Activated T-cell treated with anti-CD3 and anti-CD28 coated beads, Interleukin-2, amount 50 U/mL, for 24 hours (primary cell): Measurements from ENCODE around the gene UROS.

Experiments used
- DNase-seq: peaks from one replicate; pipeline ENCODE4 v3.0.0-alpha.2; 2020
- H3K27ac Mint-ChIP-seq: 2 replicates; pipeline ENCODE4 v1.8.0; 2020; ENCODE audit warnings: mild to moderate bottlenecking, mixed read lengths
- H3K27me3 Mint-ChIP-seq: 2 replicates; pipeline ENCODE4 v1.8.0; 2020; ENCODE audit warnings: mixed read lengths
- H3K36me3 Mint-ChIP-seq: 2 replicates; pipeline ENCODE4 v1.8.0; 2020; ENCODE audit warnings: low read depth, mixed read lengths
- H3K4me1 Mint-ChIP-seq: 2 replicates; pipeline ENCODE4 v1.8.0; 2020; ENCODE audit warnings: low read depth, mixed read lengths
- H3K4me3 Mint-ChIP-seq: 2 replicates; pipeline ENCODE4 v1.8.0; 2020; ENCODE audit warnings: mild to moderate bottlenecking, moderate library complexity, mixed read lengths
- H3K9me3 Mint-ChIP-seq: 2 replicates; pipeline ENCODE4 v1.8.0; 2020; ENCODE audit warnings: mixed read lengths

UROS gene

DNA sequence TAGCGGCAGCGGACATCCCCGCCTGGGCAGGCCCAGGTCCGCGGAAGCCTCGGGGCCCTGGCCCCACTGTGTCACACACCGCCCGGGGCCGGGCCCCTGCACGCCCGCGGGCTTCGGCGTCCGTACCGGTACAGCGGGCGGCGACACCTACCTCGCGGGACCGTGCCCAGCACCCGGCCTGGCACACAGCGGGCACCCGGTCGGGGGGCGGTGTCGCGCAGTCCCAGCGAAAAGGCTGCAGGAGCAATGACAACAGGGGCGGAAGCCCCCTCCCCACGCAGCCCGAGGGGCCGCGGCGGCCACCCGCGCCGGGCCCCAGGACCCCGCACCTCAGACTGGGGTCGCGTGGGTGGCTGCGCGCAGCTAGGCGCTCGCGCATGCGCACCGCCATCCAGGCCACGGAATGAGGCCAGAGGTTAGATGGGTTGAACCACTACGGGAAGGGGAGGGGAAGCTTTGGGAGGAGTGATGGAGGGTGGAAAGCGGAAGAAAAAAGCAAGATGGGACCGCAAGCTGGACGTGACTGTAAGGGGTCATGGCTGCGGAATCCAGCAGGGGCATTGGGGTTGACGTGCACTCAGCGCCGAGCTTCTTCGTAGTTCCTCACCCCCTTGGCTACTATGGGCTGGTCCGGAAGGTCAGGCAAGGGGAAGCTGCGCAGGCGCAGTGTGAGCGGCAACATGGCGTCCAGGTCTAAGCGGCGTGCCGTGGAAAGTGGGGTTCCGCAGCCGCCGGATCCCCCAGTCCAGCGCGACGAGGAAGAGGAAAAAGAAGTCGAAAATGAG is at the start of gene UROS, which contains the start of gene BCCIP:
UROS (minus strand) TSS at position 381 of the 785 bp plus-strand sequence. CDS start 6,759 bp downstream, outside the sequence.
BCCIP (plus strand) TSS at position 669 of the 785 bp plus-strand sequence; CDS start at position 681, 12 bp downstream.
- H3K27me3 Mint-ChIP-seq, result no peaks in the 10 kb centered on the region
- peak; percentile 93 for DNase-seq
- no peaks in the 10 kb centered on the region for H3K9me3 Mint-ChIP-seq
- peak within 1 kb of the TSS; percentile 88 for H3K27ac Mint-ChIP-seq
- H3K4me1 Mint-ChIP-seq, result peaks cover 25% of the 10 kb centered on the region
- no peak within 1 kb of the TSS for H3K4me3 Mint-ChIP-seq
- H3K36me3 Mint-ChIP-seq, result peaks cover 5% of the 10 kb centered on the region

DNA sequence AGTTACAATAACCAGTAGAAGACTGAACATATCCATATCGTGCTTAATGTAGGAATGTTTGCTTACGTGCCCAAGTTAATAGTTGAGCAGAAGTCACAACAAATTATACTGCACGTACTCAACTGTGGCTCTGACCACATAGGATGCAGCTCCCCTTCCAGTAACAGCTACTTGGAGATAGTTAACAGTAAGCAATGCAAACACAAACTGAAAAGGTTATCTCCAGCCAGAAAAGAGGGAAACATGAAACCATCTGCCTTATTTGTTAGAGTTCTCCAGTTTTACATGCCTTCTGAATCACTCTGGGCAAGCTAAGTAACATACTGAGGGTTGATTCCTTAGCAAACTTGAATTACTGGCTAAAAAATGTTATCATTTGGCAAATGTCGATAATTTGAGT is 48.3 kb upstream of the UROS start:
- Mint-ChIP-seq H3K27me3 (no peaks in the 10 kb centered on the region), H3K27ac (no peak overlapping the region), H3K9me3 (peaks cover 5% of the 10 kb centered on the region), H3K4me1 (no peaks in the 10 kb centered on the region), H3K4me3 (no peak overlapping the region), H3K36me3 (peaks cover 24% of the 10 kb centered on the region)
- DNase-seq, result no peak

DNA sequence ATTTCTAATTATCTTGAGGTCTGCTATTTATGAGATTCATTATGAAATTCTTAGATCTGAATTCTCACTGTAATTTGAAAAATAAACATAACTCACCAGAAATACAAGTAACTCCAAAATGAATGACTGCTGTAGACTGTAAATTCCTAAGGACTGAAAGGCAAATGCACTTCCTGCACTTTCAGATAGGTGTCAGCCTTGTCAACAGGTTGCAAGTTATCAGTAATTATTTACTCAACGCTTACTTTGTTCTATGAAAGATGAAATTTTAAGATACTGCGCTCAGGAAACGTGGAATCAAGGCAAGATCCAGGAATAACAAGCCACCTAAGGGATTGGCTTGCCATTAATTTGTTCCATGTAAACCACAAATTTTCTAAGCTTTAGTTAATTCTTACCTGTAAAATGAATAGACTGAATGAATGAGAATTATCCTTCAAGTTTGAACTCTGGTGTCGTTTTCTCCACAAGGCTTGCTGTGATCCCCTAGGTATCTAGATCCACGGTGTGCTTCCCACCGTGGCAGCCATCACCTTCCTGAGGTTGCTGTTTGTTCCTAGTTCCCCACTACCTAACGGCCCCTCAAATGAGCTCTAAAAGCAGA is 45.4 kb upstream of the UROS start:
- DNase-seq, result no peak
- Mint-ChIP-seq H3K36me3 (peaks cover 20% of the 10 kb centered on the region), H3K9me3 (no peaks in the 10 kb centered on the region)

DNA sequence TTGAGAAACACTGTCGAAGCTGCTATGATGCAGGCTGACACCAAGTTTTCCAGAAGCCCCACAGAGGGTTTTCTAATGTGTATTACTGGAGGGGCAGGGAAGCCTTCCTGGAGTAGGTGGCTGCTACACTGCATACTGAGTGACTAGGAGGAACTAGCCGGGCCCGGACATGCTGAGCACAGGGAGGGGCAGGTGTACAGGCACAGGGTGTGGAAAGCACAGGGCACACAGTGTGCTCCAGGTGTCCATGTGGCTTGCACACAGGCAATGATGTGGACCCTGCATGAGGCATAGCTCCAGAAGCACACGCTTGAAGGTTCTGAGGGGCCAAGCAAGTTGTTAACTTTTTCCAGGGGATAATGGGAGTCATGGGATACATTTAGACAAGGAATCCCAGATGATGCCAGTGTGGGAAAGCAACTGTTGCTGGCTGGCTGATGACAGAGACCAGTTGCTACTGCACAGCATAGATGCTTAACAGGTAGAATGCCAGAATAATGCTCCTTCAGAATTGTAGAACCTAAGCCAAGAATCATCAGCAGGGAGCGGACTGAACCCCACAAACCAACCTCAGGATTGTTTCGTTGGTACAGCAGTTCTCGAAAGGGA is 43.5 kb upstream of the UROS start:
- Mint-ChIP-seq H3K4me3 (no peak overlapping the region), H3K9me3 (no peaks in the 10 kb centered on the region), H3K4me1 (no peaks in the 10 kb centered on the region), H3K27me3 (no peaks in the 10 kb centered on the region), H3K27ac (no peak overlapping the region), H3K36me3 (peaks cover 20% of the 10 kb centered on the region)
- no peak for DNase-seq

More for the DNA sequence above, 45.4 kb upstream of the UROS start:
- Mint-ChIP-seq H3K27ac (no peak overlapping the region), H3K4me3 (no peak overlapping the region), H3K4me1 (no peaks in the 10 kb centered on the region), H3K27me3 (no peaks in the 10 kb centered on the region)

DNA sequence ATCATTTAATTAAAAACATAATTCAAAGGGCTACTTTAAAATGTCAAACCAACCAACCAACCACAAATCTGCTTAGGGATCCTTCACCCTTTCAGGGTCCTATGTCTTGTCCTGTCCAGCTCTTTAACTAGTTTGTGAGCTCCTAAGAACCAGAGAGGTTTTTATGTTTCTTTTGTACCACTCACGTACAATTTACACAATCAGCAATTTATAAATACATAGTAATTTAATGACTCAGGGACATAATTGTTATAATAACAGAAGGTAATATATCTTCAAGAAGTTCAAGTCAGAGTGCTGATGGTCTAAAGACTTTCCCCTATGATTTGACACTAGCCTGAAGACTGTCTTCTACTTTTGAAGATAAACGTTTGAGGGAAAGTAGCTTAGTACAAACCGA is 42.1 kb upstream of the UROS start:
- Mint-ChIP-seq H3K4me3 (no peak overlapping the region), H3K4me1 (no peaks in the 10 kb centered on the region), H3K27me3 (no peaks in the 10 kb centered on the region), H3K27ac (no peak overlapping the region), H3K9me3 (no peaks in the 10 kb centered on the region), H3K36me3 (peaks cover 20% of the 10 kb centered on the region)
- no peak for DNase-seq

DNA sequence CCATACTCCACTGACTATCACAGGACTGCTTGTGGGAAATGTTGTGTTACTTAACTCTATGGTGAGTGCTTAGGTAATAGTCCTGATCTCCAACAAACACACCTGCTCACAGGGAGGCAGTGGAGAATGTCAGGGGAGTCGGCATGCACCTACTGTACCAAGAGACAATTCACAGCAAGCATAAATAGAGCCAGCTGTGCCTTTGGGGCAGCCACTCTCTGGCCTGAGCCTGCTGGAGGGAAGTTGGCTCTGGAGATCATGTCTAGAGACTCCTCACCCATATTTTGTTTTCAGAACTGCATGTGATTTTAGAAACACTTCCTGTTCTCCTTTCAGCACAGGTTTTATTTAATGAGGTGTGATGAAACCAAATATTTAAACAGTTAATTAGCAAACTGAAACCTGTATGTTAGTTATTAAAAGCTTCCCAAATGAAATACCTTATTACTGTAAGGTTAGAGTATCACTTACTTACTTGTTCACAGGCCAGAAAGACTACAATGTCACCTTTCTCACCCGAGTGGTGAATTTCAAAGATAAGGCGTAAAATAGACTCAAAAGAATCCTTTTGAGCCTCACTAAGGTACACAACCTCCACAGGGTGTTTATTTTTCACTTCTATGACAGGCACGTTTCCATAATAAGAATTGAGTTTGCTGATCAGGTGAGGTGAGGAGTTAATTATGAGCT is 36.2 kb upstream of the UROS start:
- Mint-ChIP-seq H3K4me1 (no peaks in the 10 kb centered on the region), H3K27me3 (no peaks in the 10 kb centered on the region), H3K36me3 (peaks cover 24% of the 10 kb centered on the region), H3K27ac (peak overlapping the region; percentile 23), H3K9me3 (no peaks in the 10 kb centered on the region), H3K4me3 (no peak overlapping the region)
- DNase-seq, result no peak

DNA sequence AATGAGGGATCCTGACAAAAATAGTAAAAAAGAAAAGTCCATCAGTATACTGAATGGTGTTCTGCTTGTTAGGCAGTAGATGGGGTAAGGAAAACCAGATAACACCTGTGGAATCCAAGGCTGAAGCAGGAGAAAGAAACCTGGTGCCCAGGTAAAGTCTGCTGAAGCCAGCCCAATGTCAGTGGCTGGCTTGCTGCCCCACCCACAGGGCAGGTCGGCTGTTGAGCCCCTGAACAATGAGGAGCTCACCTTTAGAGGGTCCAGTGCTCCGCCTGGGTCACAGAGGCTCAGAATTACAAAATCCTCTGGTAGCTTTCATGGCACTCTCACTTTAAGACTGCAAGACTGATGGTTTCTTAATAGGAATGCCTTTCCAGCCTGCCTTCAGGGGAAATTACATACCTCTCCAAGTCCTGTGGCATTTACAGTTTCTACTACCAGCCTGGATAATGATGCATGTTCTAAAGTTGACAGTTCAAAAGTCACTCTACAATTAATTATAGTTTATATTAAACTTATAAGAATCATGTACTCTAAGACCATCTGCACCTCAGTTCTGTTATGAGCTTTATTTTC is 34.2 kb upstream of the UROS start:
- Mint-ChIP-seq H3K36me3 (peaks cover 36% of the 10 kb centered on the region), H3K27ac (no peak overlapping the region), H3K27me3 (no peaks in the 10 kb centered on the region), H3K4me3 (no peak overlapping the region), H3K4me1 (no peaks in the 10 kb centered on the region), H3K9me3 (no peaks in the 10 kb centered on the region)
- no peak for DNase-seq

DNA sequence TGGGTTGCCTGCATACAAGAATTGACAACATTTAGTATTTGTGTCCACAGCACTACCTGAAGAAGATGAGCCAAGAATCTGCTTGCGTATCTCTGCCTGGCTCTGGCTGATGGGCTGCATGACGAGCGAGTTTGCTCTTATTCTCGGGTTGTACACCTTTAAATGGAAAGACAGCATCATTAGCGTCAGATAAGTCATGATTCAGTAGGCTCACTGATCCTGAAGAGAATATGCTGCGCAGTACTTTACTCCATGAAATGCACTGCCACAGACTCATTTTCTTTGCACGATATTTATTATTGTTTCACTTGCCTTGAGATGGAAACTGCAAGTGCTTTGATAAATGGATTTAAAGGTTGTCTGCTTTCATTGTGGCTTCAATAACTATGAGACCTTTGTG is 29.4 kb upstream of the UROS start:
- Mint-ChIP-seq H3K4me1 (no peaks in the 10 kb centered on the region), H3K27me3 (no peaks in the 10 kb centered on the region), H3K4me3 (no peak overlapping the region), H3K36me3 (peaks cover 73% of the 10 kb centered on the region), H3K27ac (no peak overlapping the region), H3K9me3 (no peaks in the 10 kb centered on the region)
- DNase-seq, result no peak

DNA sequence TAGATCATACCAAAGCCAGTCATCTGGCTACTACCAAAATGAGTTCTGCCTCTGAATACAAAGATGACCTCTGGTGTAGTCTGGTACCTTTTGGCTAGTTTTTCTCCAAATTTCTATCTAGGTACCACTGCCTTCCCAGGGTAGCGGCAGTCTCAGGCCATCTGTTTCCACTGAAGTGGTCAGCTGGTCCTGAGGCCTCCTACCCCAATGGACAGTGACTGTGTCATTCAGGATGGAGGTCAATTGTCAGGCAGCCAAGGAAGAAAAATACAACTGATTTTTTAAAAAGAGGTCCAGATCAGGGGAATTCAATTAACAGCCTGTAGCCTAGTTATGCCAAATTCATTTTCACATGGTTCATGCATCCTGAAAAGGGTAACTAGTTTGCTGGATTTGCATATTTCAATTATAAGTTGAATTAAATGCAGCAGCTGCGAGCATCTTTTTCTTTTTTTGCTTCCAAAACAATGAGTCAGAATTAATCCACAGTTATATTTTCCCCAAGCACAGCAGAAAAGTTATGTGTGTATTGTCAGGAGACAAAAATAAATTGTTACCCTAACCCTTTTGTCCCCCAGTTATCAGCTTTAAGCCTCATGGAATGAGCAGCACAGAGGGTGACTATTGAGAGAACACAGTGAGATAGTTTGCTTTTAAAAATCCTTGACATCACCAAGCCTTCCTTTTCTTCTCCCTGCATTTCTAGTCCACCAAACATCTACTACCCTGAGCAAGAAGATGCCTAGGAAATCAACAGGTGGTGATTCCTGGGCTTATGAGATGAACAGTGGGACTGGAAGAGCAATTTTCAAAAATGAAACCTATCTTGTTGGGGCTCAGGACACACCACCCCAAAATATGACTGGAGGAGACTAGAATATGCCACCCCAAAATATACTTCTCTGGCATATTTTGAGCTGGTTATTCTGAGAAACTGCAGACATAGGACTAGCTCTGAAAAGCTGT is 28.0 kb upstream of the UROS start:
- H3K36me3 Mint-ChIP-seq, result peaks cover 84% of the 10 kb centered on the region
- H3K4me1 Mint-ChIP-seq, result no peaks in the 10 kb centered on the region
- no peak overlapping the region for H3K27ac Mint-ChIP-seq
- H3K9me3 Mint-ChIP-seq, result no peaks in the 10 kb centered on the region
- H3K4me3 Mint-ChIP-seq, result no peak overlapping the region
- H3K27me3 Mint-ChIP-seq, result no peaks in the 10 kb centered on the region
- no peak for DNase-seq

DNA sequence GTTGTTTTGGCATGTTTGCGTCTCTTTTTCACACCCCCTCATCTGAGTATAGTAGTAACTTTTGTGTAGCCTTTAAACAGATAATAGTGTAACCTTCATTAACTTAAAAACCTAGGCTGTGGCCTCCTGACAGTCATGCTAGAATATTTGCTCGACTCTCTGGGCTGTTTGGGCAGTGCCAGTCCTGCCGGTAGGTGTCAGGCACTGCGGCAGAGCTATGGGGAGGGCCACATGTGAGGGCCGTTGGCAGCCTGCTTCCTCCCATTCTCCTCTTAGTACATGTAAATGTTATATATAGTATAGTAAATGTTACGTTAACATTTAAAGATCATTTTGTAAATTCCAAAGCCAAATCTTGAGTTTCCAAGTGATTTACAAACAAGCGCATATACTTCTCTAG is 26.4 kb upstream of the UROS start:
- no peak overlapping the region for H3K4me3 Mint-ChIP-seq
- H3K36me3 Mint-ChIP-seq, result peaks cover 91% of the 10 kb centered on the region
- DNase-seq, result no peak
- H3K27me3 Mint-ChIP-seq, result no peaks in the 10 kb centered on the region
- H3K27ac Mint-ChIP-seq, result no peak overlapping the region
- no peaks in the 10 kb centered on the region for H3K9me3 Mint-ChIP-seq
- H3K4me1 Mint-ChIP-seq, result no peaks in the 10 kb centered on the region

DNA sequence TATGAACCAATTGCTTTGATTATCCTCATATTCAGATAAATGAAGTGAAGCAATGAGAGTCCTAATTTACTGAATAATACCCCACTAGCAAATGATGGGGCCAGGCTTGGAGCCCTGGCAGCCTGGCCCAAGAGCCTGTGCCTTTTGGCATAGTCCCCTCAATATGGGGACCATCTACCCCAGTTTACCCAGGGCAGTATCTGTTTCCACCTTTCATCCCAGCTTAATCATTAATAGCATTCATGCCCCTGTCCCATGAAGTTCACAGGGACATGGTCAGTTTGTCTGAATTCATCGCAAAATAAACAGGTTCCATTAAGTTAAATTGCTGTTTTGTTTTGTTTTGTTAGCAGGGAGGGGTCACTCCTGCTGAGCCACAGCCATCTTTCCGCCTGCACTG is 25.8 kb upstream of the UROS start:
- H3K4me1 Mint-ChIP-seq, result no peaks in the 10 kb centered on the region
- H3K27ac Mint-ChIP-seq, result no peak overlapping the region
- no peak overlapping the region for H3K4me3 Mint-ChIP-seq

DNA sequence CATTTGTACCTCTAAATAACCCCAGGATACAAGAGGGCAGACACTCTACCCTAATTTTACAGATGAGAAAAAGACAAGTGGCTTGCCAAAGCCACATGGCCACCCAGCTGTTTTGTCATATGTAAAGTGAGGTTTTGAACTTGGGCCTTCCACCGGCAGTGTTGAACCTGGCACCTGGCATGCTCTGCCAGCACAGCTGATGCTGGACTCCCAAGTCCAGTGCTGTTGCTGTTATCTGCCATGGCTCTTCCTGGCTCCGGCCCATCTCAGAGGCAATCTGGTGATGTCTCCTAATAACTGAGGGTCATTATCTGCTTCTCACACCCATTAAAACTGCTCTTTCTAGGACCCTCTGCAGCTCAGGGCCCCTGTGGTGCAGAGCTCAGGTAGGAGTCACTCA is 25.3 kb upstream of the UROS start:
- DNase-seq, result no peak
- Mint-ChIP-seq H3K36me3 (peaks cover 94% of the 10 kb centered on the region), H3K4me1 (no peaks in the 10 kb centered on the region), H3K9me3 (no peaks in the 10 kb centered on the region), H3K4me3 (no peak overlapping the region), H3K27ac (no peak overlapping the region), H3K27me3 (no peaks in the 10 kb centered on the region)

More for the DNA sequence above, 25.8 kb upstream of the UROS start:
- peaks cover 94% of the 10 kb centered on the region for H3K36me3 Mint-ChIP-seq
- DNase-seq, result no peak
- H3K9me3 Mint-ChIP-seq, result no peaks in the 10 kb centered on the region
- H3K27me3 Mint-ChIP-seq, result no peaks in the 10 kb centered on the region

DNA sequence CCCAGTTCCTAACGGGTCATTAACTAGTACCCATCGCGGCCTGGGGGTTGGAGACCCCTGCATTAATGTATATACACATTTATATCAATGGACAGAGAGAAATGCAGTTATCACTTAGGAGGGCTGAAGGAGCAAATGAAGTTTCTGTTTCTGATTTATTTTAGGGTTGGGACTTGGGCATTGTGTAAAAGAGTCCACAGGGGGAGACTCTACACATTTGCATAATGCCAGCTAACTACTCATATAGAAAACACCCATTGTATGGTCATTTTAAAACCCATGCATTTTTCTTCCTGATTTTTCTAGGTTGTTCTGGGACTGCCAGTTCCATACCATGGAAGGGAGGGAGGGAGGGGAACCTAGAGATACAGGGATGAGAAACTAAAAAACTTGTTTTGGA is 23.8 kb upstream of the UROS start:
- DNase-seq, result no peak
- Mint-ChIP-seq H3K4me1 (no peaks in the 10 kb centered on the region), H3K36me3 (peaks cover 92% of the 10 kb centered on the region), H3K27ac (no peak overlapping the region), H3K4me3 (no peak overlapping the region), H3K27me3 (no peaks in the 10 kb centered on the region), H3K9me3 (no peaks in the 10 kb centered on the region)
